Hepatocyte (in vitro differentiated cells): ENCODE data around the gene CEBPG.

Experiments
- EZH2 ChIP-seq: fragments of 200-600 bp; sonication (generic); IDR thresholded peaks from 2 replicates; pipeline ENCODE4 v1.6.1; 2016; ENCODE audit warnings: antibody characterized with exemption, mild to moderate bottlenecking, borderline replicate concordance
- TF ChIP-seq, protein P1 (sequence below): fragments of 200-600 bp; sonication (generic); IDR thresholded peaks from 2 replicates; pipeline ENCODE4 v1.5.1; 2016; ENCODE audit warnings: antibody characterized with exemption, mild to moderate bottlenecking; ENCODE audit not compliant: poor library complexity

DNA sequence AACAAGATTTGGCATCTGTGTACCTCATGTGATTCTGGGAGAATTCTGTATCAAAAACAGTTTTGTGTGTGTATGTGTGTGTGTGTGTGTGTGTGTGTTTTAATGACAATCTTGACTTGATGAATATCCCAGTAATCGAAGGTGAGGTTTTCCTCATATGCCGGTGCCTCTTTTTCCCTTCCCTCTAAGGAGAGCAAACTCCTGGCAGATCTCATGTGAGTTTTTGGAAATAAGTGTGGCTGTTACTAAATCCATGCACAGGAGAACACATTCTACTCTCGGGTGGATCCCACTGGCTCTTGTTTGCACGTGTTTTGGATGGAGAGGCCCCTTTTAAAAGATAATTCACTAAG is 29.0 kb upstream of the CEBPG start:
- no peak for TF ChIP-seq EZH2
- TF ChIP-seq, protein P1, sequence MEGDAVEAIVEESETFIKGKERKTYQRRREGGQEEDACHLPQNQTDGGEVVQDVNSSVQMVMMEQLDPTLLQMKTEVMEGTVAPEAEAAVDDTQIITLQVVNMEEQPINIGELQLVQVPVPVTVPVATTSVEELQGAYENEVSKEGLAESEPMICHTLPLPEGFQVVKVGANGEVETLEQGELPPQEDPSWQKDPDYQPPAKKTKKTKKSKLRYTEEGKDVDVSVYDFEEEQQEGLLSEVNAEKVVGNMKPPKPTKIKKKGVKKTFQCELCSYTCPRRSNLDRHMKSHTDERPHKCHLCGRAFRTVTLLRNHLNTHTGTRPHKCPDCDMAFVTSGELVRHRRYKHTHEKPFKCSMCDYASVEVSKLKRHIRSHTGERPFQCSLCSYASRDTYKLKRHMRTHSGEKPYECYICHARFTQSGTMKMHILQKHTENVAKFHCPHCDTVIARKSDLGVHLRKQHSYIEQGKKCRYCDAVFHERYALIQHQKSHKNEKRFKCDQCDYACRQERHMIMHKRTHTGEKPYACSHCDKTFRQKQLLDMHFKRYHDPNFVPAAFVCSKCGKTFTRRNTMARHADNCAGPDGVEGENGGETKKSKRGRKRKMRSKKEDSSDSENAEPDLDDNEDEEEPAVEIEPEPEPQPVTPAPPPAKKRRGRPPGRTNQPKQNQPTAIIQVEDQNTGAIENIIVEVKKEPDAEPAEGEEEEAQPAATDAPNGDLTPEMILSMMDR = no peak
